NCI-H82 treated with DMSO at 0.1 percent for 48 hours (cell line): ENCODE results near the gene PRDX4.
"Not testable (repeated sequence)": the region's sequence is repeated elsewhere in the genome, so short reads cannot be mapped to it uniquely, and the experiment has no call there.

Source experiments
- DNase-seq: peaks from one replicate; lab custom pipeline; 2025; ENCODE audit not compliant: unreplicated experiment; lab: John Stamatoyannopoulos, UW

PRDX4 gene

GRCh38 chrX:23670528-23670927 is 3.2 kb downstream of the PRDX4 start:
- DNase-seq = no peak

DNA sequence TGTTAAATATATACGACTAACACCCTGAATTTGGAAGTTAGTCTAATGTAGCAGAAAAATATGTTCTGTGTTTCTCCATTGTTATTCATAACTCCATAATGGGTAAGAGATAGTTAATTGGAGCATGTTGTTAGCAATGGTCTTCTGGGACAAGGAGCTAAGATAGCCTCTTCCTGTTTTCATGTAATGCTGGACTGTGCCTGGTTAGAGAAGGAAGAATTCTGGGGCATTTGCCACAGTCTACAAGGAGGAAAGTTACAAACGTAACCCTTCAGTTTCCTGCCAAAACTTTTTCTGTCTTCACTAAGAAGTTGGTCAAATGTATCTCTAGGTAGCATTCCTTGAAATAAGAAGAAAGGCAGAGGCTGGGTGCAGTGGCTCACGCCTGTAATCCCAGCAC is 5.8 kb downstream of the PRDX4 start:
- no peak for DNase-seq

DNA sequence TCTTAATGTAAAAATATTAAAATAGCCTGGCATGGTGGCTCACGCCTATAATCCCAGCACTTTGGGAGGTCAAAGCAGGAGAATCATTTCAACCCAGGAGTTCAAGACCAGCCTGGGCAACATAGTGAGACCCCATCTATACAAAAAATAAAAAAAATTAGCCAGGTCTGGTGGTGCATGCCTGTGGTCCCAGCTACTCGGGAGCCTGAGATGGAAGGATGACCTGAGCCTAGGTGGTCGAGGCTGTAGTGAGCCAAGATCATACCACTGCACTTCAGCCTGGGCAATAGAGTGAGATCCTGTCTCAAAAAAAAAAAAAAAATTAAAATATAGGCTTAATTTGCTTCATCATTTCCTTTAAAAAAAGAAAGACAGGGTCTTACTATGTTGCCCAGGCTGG is 9.2 kb downstream of the PRDX4 start:
- DNase-seq = not testable (repeated sequence)

DNA sequence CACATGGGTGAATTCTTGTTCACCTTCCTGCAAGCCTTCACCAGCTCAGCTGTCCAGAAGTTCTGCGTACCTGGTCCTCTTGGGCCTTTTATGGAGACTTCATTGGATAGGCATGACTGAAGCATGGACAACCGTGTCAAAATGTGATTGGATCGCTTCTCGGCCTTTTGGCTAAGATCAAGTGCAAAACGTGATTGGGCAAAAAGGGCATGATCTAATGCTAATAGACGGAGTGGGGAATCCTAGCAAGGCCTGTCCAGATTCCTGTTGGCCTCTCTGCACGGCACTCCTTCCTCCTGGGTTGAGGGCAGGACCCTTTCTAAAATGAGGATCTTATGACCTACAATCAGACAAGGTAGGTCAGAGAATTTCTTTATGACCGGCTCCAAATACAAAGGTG is 24.9 kb downstream of the PRDX4 start:
- no peak for DNase-seq

DNA sequence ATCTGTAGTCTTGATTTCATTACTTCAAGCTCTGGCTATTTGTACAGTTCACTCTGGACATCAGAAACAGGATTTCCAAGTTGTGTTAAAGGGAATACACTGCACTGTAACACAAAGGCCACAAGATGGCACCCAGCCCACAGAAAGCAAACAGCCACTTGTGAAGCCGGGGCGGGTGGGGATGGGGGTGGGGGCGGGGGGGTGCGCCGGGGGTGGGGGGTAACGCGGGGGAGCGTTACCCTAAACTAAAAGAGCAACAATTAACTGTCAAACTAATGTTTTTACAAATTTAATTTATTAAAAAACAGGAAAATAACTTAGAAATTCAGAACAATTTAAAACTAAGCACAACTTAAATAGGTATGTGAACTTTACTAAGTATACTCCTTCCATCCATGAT is 27.3 kb downstream of the PRDX4 start:
- peak; percentile 5 for DNase-seq

- no peak for DNase-seq
Observed at GRCh38 chrX:23699636-23700194, 32.4 kb downstream of the PRDX4 start.

DNA sequence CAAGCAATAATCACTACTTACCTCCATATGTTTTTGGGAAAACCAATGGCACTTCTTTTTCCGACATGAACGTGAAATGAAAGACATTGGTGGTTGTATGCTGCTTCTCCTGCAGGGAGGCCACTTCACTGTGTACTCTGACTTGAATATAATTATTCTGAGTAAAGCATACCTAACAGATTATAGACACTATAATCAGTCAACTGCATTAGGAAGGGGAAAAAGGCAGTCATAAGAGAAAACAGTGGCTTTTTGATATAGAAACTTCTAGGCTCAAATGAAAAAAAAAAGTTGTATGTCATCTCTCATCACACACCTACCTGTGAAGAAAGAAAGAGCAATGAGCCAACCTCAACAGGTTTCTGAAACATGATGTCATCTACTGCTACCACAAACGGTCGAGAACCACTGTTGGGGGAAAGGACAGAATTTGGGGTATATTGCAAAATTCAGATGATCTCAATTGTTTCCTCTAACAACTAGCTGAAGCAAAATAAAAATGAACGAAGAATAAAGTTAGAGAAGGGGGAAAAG is 37.4 kb downstream of the PRDX4 start:
- no peak for DNase-seq

GRCh38 chrX:23705235-23705634 is 37.9 kb downstream of the PRDX4 start:
- DNase-seq = no peak

DNA sequence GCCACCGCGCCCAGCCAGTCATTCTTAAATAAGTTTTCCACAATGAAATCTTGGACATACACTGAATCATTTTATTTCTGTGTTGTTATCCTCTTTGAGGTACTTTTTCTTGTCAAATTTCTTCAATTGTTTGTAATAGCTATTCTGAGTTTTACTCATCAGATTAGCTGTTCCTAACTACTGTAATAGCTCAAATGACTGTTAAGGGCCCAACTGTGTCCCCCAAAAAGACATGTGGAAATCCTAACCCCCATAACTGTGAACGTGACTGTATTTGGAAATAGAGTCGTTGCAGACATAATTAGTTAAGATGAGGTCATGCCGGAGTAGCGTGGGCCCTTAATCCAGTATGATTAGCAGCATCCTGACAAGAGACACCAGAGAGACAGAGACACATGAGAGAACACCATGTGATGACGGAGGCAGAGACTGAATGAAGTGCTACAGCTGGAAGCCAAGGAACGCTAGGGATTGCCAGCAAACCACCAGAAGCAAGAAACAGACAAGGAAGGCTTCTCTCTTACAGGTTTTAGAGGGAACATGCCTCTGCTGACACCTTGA is 52.9 kb downstream of the PRDX4 start:
- DNase-seq = no peak

- DNase-seq = no peak
Observed at GRCh38 chrX:23726191-23726590, 58.9 kb downstream of the PRDX4 start.

DNA sequence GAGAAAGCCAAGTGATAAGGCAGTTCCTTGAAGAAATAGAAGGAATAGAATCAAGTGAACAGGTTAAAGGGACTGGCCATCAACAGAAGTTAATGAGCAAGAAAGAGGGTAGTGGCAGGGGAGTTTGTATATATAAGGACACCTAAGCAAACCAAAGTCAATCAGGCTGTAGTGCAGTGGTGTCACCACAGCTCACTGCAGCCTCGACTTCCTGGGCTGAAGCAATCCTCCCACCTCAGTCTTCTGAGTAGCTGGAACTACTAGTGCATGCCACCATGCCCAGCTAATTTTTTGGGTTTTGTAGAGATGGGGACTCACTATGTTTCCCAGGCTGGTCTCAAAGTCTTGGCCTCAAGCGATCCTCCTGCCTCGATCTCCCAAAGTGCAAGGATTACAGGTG is 59.9 kb downstream of the PRDX4 start:
- no peak for DNase-seq

DNA sequence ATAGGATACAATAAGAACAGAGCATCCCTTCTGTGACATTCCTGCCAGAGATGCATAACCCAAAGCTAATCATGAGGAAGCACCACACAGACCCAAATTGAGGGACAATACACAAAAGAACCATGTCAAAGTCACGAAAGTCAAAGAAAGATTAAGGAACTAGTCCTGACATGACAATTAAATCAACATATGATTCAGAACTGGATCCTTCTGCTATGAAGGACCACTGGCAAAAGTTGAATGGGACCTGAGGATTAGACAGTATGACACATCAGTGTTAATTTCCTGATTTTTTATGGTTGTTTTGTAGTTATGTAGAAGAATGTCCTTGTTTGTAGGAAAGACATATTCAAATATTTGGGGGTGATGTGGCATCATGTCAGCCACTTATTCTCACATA is 61.9 kb downstream of the PRDX4 start:
- no peak for DNase-seq

DNA sequence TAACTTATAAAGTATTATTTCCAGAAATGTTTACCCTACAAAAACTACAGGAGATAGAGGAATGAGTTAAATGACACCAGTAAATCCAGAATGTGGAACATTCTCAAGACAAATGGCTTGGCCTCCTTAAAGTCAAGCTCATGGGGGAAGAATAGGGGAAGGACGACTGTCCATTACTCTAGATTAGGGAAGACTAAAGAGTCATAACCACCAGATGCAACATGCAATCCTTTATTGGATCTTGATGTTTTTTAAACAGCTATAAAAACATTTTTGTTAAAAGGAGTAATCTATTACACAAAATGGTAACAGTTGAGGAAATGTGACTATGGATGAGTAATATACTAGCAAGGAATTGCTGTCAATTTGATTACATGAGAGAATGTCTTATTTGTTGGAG is 64.7 kb downstream of the PRDX4 start:
- no peak for DNase-seq

GRCh38 chrX:23732704-23733103 is 65.4 kb downstream of the PRDX4 start:
- no peak for DNase-seq
